Lower lobe of right lung (tissue), 2 donors: Measurements from ENCODE around the gene SLC24A3. TPM values are rescaled to one million over a fixed set of nuclear protein-coding genes. Genes with fewer than 3 reads are reported as not detected.

Experiments
- ATAC-seq, 2 donors: fragments of 200-7000 bp; cut with Tn5 transposase; one replicate each; pipeline ENCODE4 v1.9.1; 2020 to 2022; ENCODE audit warnings: mild to moderate bottlenecking in 2 of 2, moderate library complexity in 2 of 2
- DNase-seq: peaks from one replicate; pipeline ENCODE4 v3.0.0-alpha.2; 2020
- H3K27ac ChIP-seq: fragments of 200-600 bp; one replicate; pipeline ENCODE4 v1.8.0; 2022
- H3K27me3 ChIP-seq: fragments of 200-600 bp; one replicate; pipeline ENCODE4 v1.8.0; 2022; ENCODE audit warnings: low read depth
- H3K36me3 ChIP-seq: fragments of 200-600 bp; one replicate; pipeline ENCODE4 v1.8.0; 2022; ENCODE audit warnings: mild to moderate bottlenecking
- H3K4me1 ChIP-seq: fragments of 200-600 bp; one replicate; pipeline ENCODE4 v1.8.0; 2022
- H3K4me3 ChIP-seq: fragments of 200-600 bp; one replicate; pipeline ENCODE4 v1.8.0; 2022; ENCODE audit warnings: mild to moderate bottlenecking
- H3K9me3 ChIP-seq: fragments of 200-600 bp; one replicate; pipeline ENCODE4 v1.8.0; 2022
- CTCF ChIP-seq: fragments of 200-600 bp; IDR thresholded peaks from one replicate; pipeline ENCODE4 v1.8.0; 2022; ENCODE audit warnings: antibody characterized with exemption, mild to moderate bottlenecking
- intact Hi-C: fragments of 100-400 bp; cut with DNase I; formaldehyde crosslinking; loops from one replicate; pipeline ENCODE4 v1.11.0; 2022
- total RNA-seq: library from RNA; stranded (reverse); fragmentation: NEBNext Ultra II Directional; extraction: Animal tissue kit (Norgen Biotek cat#: 25700); gene quantifications from one replicate; pipeline ENCODE4 v1.2.1, GENCODE V29; 2021
- donor health status: DM: no; HTN: yes; CAD: no; lungs with severe emphysema.

SLC24A3 gene
- total RNA-seq, 1 donor from 2014 or later, result 7.9 TPM

GRCh38 chr20:19478320-19478895, 266.0 kb downstream of the SLC24A3 start:
- intact Hi-C loops, result no loop called here
- no peak for DNase-seq
- H3K27me3 ChIP-seq, result no peaks in the 10 kb centered on the region
- no peak overlapping the region for H3K27ac ChIP-seq
- H3K4me1 ChIP-seq, result no peaks in the 10 kb centered on the region
- H3K9me3 ChIP-seq, result no peaks in the 10 kb centered on the region
- no peaks in the 10 kb centered on the region for H3K36me3 ChIP-seq
- TF ChIP-seq CTCF, result no peak
- no peak overlapping the region for H3K4me3 ChIP-seq
- no peak for ATAC-seq

GRCh38 chr20:19482726-19483125, 270.3 kb downstream of the SLC24A3 start:
- no peak for ATAC-seq
- no peak for DNase-seq
- Histone ChIP-seq H3K27me3 (no peaks in the 10 kb centered on the region), H3K36me3 (no peaks in the 10 kb centered on the region), H3K4me1 (no peaks in the 10 kb centered on the region), H3K27ac (no peak overlapping the region), H3K9me3 (no peaks in the 10 kb centered on the region), H3K4me3 (no peak overlapping the region)
- intact Hi-C loops, result no loop called here
- no peak for TF ChIP-seq CTCF

- no peak for TF ChIP-seq CTCF
- no peaks in the 10 kb centered on the region for H3K36me3 ChIP-seq
- intact Hi-C loops, result no loop called here
These were observed 270.9 kb downstream of the SLC24A3 start for GRCh38 chr20:19483309-19483708.

GRCh38 chr20:19486446-19486845, 274.0 kb downstream of the SLC24A3 start:
- intact Hi-C loops, result no loop called here
- no peak for TF ChIP-seq CTCF
- no peaks in the 10 kb centered on the region for H3K27me3 ChIP-seq
- no peaks in the 10 kb centered on the region for H3K9me3 ChIP-seq
- DNase-seq (no peak), ATAC-seq (no peak)
- H3K27ac ChIP-seq, result no peak overlapping the region
- no peaks in the 10 kb centered on the region for H3K4me1 ChIP-seq
- H3K4me3 ChIP-seq, result no peak overlapping the region
- no peaks in the 10 kb centered on the region for H3K36me3 ChIP-seq

More at GRCh38 chr20:19483309-19483708, 270.9 kb downstream of the SLC24A3 start:
- no peaks in the 10 kb centered on the region for H3K27me3 ChIP-seq
- H3K9me3 ChIP-seq, result no peaks in the 10 kb centered on the region
- DNase-seq (no peak), ATAC-seq (no peak)
- H3K4me3 ChIP-seq, result no peak overlapping the region
- no peak overlapping the region for H3K27ac ChIP-seq
- no peaks in the 10 kb centered on the region for H3K4me1 ChIP-seq

DNA sequence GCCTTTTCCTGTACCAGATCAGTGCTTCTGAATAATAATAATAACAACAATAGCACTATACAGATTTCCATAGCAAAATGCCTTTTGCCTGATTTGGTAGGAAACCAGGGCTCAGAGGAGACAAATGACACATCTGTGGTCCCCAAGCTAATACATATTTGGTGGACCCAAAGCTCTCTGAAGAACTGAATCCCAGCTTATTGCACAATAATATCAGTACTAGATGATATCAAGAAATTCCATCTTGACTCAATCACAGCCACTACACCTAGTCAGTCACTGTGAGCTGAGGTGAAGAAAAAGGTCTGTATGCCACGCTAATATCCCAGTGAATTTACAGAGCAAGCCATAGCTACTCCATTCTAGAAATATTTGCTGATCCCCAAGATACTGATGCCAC, 275.0 kb downstream of the SLC24A3 start:
- no peak for TF ChIP-seq CTCF

DNA sequence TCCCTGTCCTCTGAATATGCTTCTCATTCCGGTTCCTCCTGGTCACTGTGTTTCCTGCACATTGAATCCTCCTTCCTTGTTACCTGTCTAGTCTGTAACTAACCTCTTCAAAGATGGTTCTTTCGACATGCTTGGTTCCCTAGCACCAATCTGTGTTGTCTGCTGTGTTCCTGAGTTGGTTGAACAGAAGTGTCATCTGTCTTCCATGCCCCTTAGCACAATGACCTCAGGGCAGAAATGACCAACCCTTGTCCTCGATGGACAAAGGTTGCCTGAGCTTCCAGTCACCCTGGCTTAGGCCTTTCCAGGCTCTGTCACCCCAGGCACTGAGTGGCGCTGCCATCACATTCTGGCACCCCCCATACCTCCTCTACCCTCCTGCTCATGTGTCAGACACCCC, 278.8 kb downstream of the SLC24A3 start:
- intact Hi-C loops, result no loop called here
- ATAC-seq (no peak), DNase-seq (no peak)
- no peaks in the 10 kb centered on the region for H3K4me1 ChIP-seq
- no peaks in the 10 kb centered on the region for H3K9me3 ChIP-seq
- no peaks in the 10 kb centered on the region for H3K27me3 ChIP-seq
- no peak overlapping the region for H3K27ac ChIP-seq
- no peaks in the 10 kb centered on the region for H3K36me3 ChIP-seq
- no peak overlapping the region for H3K4me3 ChIP-seq
- TF ChIP-seq CTCF, result no peak

More for the DNA sequence above, 275.0 kb downstream of the SLC24A3 start:
- H3K27me3 ChIP-seq, result no peaks in the 10 kb centered on the region
- DNase-seq, result no peak
- no peaks in the 10 kb centered on the region for H3K9me3 ChIP-seq
- no peak overlapping the region for H3K27ac ChIP-seq
- H3K36me3 ChIP-seq, result no peaks in the 10 kb centered on the region
- intact Hi-C loops, result no loop called here
- no peak for ATAC-seq
- H3K4me1 ChIP-seq, result no peaks in the 10 kb centered on the region
- no peak overlapping the region for H3K4me3 ChIP-seq
